T-helper 2 cell (primary cell): Measurements from ENCODE around the gene CEACAM19.
A peak's percentile ranks its signal among the peaks of the same experiment; 100 is the strongest.
"Not testable (repeated sequence)": the region's sequence is repeated elsewhere in the genome, so short reads cannot be mapped to it uniquely, and the experiment has no call there.

Experiments
- DNase-seq, 5 experiments: peaks; one replicate each; pipeline versions ENCODE4 v3.0.0 to v3.0.0-alpha.2; 2012 to 2022

The CEACAM19 gene

GRCh38 chr19:44675521-44675920, 4.2 kb downstream of the CEACAM19 start:
- DNase-seq: no peak

GRCh38 chr19:44677019-44677811, 5.9 kb downstream of the CEACAM19 start:
- no peak for DNase-seq

GRCh38 chr19:44680536-44680935, 9.3 kb downstream of the CEACAM19 start:
- no peak for DNase-seq

GRCh38 chr19:44681992-44682790, 10.9 kb downstream of the CEACAM19 start:
- no peak for DNase-seq

- DNase-seq: no peak
Measured at GRCh38 chr19:44682807-44683206, 11.5 kb downstream of the CEACAM19 start.

- DNase-seq: no peak
Measured at GRCh38 chr19:44683434-44684210, 12.3 kb downstream of the CEACAM19 start.

GRCh38 chr19:44684396-44684795, 13.1 kb downstream of the CEACAM19 start:
- DNase-seq: not testable (repeated sequence)

- no peak for DNase-seq
Measured at GRCh38 chr19:44684892-44685863, 13.9 kb downstream of the CEACAM19 start.

- no peak for DNase-seq
Measured at GRCh38 chr19:44685877-44686276, 14.6 kb downstream of the CEACAM19 start.

- DNase-seq: no peak
Measured at GRCh38 chr19:44686896-44687295, 15.6 kb downstream of the CEACAM19 start.

GRCh38 chr19:44687888-44688287, 16.6 kb downstream of the CEACAM19 start:
- no peak for DNase-seq

- peak; percentile 29 to 67 (median 64) for DNase-seq
Measured at GRCh38 chr19:44689290-44690130, 18.2 kb downstream of the CEACAM19 start.

GRCh38 chr19:44690131-44690440, 18.8 kb downstream of the CEACAM19 start:
- DNase-seq: no peak

GRCh38 chr19:44692379-44692721, 21.1 kb downstream of the CEACAM19 start:
- DNase-seq: no peak

GRCh38 chr19:44694184-44694579, 22.9 kb downstream of the CEACAM19 start:
- DNase-seq: peak in 2 of 5 experiments; percentile 10 to 35

GRCh38 chr19:44696939-44697669, 25.8 kb downstream of the CEACAM19 start:
- DNase-seq: no peak

- no peak for DNase-seq
Measured at GRCh38 chr19:44697670-44698034, 26.4 kb downstream of the CEACAM19 start.

GRCh38 chr19:44698492-44699201, 27.4 kb downstream of the CEACAM19 start, which contains the start of gene CEACAM16:
TSS of gene CEACAM16 (plus strand) at chr19:44699151. CDS start at chr19:44701457, 2,306 bp downstream.
- no peak for DNase-seq

GRCh38 chr19:44700547-44700946, 29.3 kb downstream of the CEACAM19 start:
- no peak for DNase-seq

GRCh38 chr19:44701228-44701627, 29.9 kb downstream of the CEACAM19 start:
- no peak for DNase-seq
